Stimulated activated CD4-positive, alpha-beta T cell treated with anti-CD3 and anti-CD28 coated beads, TNF-alpha, amount 100 ng/mL, for 1 hour (primary cell): Measurements from ENCODE around the gene TPM2.

Source experiments
- DNase-seq, 3 donors: peaks; one replicate each; pipeline ENCODE4 v3.0.0-alpha.2; 2020; ENCODE audit warnings: low read depth in 3 of 3, low spot score in 1 of 3

The TPM2 gene

DNA sequence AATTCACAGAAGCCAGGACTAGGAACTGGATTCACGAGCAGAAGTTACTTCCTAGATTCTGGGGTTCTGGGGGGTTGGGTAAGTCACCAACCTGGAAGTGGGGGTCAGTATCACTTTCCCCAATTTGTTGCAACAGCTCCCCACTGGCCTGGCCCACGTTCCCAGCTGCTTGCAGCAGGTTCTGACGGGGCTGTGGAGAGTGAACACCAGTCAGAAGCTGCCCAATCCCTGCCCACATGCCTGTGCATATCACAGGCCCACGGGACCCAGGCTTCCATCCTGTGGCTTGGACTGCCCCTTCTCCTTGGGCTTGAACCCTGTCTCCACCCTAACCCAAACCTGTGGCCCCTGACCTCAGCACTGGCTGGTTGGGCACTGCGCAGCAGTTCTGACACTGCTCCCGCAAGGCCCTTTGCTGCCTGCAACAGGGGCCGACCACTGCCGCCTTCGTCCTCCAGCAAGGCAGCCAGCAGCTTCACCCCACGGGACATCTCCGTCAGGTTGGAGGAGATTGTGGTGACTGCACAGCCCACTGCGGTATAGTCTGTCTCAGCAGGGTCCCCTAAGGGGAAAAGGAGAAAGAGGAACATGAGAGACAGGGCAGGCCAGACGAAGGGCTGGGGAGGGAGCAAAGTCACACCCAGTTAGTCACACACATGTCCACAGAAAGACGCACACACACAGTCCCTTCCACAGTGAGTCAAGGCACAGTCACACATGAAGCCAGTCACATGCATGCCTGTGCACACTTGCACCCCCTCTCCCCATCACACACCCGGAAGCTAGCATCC is 29.2 kb upstream of the TPM2 start:
- no peak for DNase-seq

- no peak for DNase-seq
Measured at GRCh38 chr9:35717132-35717870, 27.6 kb upstream of the TPM2 start.

- no peak for DNase-seq
Measured at GRCh38 chr9:35716230-35716629, 26.5 kb upstream of the TPM2 start.

- no peak for DNase-seq
Measured at GRCh38 chr9:35714579-35715252, 25.0 kb upstream of the TPM2 start.

GRCh38 chr9:35714123-35714522 is 24.4 kb upstream of the TPM2 start:
- DNase-seq = no peak

DNA sequence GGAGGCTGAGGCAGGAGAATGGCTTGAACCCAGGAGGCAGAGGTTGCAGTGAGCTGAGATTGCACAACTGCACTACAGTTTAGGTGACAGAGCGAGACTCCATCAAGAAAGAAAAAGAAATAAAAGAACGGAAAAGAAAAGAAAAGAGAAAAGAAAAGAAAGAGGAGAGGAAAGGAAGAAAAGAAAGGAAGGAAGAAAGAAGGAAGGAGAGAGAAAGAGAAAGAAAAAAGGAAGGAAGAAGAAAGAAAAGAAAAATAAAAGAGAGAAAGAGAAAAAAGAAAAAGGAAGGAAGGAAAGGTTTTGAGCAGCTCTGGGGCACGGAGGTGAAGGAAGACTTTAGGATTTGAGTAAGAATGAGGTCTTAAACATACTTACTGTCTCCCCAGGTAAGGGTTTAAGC is 23.9 kb upstream of the TPM2 start:
- no peak for DNase-seq

DNA sequence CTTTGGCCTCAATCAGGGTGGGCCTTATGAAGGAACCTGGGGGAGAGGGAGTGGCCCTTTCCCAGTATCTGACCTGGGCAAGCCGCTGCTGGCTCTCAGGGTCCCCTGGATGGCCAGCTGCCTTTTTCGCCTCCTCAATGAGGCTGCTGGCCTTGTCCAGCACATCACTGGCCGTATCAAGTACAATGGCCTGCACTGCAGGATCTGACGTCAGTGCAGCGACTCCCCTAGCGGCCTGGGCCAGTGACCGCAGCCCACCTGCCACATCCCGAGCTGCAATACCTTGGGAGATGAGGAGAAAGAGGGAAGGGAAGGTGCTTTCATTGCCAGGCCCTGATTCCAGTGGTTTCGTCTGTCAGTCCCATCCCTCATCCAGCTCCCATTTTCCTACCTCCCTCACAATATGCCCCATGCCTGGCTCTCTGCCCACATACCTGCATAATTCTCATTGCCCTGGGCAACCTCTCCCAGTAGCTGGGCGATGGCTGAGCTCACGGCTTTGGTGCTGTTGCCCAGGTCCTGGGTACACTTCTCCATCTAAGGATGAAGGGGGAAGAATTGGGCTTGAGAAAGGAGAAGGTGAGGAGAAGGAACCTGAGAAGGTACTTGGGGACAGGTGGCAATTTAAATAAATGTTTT is 23.2 kb upstream of the TPM2 start:
- DNase-seq = no peak

- no peak for DNase-seq
Measured at GRCh38 chr9:35711501-35712428, 22.0 kb upstream of the TPM2 start.

- DNase-seq = no peak
Measured at GRCh38 chr9:35710818-35711500, 21.2 kb upstream of the TPM2 start.

DNA sequence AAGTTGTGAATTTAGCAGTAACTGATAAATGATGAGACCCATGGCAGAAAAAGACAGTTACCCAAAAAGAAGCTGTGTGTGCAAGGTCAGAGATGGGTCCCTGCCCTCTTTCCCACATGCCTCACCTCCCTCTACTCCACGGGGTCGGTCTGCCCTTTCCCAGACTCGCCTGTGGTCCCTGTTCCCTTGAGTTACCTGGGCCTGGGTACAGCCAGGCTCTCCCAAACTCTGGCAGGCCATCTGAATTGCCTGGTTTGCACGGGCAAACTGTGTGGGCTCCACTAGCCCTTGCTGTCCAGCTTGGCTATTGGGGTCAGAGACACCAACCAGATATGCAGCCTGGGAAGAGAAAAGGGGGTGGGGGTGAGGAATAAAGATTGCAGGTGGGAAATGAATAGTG is 18.4 kb upstream of the TPM2 start:
- DNase-seq = no peak

DNA sequence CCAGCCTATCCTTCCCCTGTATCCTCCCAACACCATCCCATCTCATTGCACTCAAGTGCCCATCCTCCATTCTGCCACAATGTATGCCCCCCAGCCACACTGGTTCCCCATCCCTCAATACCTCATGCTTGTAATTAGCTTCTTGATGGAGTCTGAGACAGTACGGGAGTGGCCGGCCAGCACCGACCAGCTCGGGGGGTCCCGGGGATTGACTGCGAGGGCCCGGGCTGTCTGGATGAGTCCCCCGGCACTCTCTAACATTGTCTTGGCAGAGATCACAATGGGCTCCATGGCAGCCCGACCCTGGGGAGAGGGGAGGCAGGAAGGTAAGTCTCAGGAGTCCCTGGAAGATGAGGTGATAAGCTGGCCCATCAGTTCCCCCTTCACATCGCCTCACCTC is 17.2 kb upstream of the TPM2 start:
- no peak for DNase-seq

DNA sequence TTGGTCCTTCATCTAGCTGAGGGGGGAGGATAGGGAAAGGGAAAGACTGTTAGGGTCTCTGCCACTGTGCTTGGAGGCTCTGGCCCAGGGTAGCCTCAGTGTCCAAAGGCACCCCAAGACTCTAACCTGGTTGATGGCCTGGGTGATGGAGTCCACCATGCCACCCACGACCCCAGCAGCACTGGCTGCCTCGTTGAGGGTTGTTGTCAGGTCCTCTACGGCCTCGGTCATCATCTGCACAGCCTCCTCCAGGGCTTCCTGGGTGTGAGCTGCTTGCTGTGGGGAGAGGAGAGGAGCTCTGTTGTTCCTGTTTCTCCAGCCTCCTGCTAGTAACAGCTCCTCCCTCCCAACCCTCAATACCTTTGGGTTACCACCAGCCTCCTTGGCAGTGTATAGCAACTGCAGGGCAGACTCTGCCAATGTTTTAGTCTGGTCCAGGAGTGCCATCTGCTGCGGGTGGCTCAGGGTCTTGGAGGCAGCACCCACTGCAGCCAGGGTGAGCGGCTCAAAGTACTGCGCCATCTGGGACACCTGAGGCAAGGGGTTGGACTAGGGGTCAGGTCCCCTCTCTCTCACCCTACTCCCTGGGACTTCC is 16.2 kb upstream of the TPM2 start:
- no peak for DNase-seq

- DNase-seq = no peak
Measured at GRCh38 chr9:35705372-35705771, 15.6 kb upstream of the TPM2 start.

- no peak for DNase-seq
Measured at GRCh38 chr9:35703906-35704672, 14.4 kb upstream of the TPM2 start.

- no peak for DNase-seq
Measured at GRCh38 chr9:35702696-35703095, 13.0 kb upstream of the TPM2 start.

GRCh38 chr9:35700942-35701341 is 11.2 kb upstream of the TPM2 start:
- DNase-seq = no peak

DNA sequence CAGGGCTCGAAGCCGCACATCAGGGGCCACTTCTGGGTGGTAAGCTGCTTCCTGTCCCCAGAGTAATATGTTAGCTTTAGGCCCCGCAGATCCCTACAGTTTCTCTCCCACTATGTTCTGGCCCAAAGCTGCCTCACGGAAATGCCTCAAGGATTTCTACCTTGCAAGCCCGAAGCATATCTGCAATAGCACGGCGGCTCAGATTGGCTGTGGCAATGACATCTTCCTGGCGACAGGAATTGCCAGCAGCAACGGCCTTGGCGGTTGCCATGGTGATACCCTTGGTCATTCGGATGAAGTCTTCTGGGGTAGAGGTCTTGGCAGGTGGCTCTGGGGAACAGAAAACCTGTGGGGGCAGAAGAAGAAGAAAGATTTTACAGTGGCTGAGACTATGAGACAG is 10.3 kb upstream of the TPM2 start:
- no peak for DNase-seq

DNA sequence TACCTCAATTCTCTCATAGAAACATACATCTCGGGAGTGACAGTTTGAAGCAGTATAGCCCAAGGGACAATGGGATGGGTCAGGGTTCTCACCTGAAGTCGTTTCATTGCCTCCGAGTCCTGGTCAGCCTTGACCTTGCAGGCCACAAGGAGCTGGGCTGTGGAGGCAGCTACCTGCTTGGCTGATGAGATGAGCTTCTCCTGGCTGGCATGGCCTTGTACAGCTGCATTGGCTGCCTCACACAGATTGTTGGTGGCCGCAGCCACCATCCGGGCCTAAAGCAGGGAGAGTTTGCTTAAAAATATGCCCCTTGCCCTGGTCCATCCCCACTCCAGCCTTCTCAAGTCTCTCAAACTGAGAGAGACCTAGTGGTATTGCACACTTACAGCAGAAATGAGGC is 8.5 kb upstream of the TPM2 start:
- DNase-seq = no peak

GRCh38 chr9:35697486-35697885 is 7.8 kb upstream of the TPM2 start:
- DNase-seq = no peak
